Activated CD4-positive, alpha-beta T cell treated with anti-CD3 and anti-CD28 coated beads, Interleukin-2, amount 50 U/mL, for 1 hour (primary cell): ENCODE results near the gene COG7.

Source experiments
- DNase-seq: peaks from one replicate; pipeline ENCODE4 v3.0.0-alpha.2; 2020

The COG7 gene

GRCh38 chr16:23355106-23355670 is 97.8 kb downstream of the COG7 start:
- no peak for DNase-seq

DNA sequence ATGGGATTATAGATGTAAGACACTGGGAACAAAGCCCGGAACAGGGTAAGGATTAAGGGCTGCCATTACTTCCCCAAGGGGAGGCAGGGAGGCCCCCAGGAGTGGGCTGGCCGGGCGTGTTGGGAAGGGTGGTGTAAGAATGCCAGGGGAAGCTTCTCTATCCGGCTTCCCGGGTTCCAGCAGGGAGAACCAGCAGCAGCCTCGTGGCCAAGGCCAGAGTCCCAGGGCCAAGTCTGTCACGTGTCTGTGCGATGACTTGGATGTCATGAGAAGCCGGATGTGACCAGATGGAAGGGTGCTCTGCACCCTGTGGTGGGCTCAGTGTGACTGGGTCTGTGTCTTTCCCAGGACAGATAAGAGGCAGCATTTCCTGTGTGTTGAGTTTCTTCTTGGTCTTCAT is 98.7 kb downstream of the COG7 start:
- no peak for DNase-seq

DNA sequence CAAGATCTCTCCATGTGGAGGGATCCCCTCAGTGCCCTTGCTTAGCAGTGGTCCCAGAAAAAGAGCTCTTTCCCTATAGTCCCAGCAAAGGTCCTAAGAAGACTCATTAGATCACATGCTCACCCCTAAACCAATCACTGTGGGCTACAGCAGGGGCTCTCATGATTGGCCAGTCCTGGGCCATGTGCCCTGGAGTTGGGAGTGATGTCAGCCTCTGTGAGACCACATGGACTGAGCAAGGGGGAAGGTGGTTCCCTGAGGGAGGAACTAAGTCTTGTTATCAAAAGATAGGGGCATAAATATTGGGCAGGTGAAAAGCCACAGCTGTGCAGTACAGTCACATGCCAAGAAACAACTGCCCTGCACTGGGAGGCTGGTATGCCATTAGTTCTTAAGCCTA is 99.5 kb downstream of the COG7 start:
- DNase-seq: no peak

DNA sequence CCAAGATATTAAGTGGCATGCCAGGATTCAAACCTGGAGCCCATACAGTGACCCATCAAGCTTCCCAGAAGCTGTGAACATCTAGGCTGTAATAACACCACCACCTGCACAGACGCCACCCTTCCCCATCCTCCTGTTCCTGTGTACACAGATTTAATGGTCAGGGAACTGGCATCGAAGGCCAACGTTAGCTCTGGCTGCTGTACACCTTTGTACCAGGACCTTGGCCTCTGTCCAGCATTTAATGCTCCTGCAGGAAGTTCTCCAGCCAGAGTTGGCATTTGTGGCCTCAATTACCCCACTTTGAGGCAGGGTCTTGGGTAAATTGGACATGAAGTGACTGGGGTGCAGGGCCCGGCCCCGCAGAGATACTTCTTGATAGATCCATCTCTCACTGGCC is 101.6 kb downstream of the COG7 start:
- no peak for DNase-seq

DNA sequence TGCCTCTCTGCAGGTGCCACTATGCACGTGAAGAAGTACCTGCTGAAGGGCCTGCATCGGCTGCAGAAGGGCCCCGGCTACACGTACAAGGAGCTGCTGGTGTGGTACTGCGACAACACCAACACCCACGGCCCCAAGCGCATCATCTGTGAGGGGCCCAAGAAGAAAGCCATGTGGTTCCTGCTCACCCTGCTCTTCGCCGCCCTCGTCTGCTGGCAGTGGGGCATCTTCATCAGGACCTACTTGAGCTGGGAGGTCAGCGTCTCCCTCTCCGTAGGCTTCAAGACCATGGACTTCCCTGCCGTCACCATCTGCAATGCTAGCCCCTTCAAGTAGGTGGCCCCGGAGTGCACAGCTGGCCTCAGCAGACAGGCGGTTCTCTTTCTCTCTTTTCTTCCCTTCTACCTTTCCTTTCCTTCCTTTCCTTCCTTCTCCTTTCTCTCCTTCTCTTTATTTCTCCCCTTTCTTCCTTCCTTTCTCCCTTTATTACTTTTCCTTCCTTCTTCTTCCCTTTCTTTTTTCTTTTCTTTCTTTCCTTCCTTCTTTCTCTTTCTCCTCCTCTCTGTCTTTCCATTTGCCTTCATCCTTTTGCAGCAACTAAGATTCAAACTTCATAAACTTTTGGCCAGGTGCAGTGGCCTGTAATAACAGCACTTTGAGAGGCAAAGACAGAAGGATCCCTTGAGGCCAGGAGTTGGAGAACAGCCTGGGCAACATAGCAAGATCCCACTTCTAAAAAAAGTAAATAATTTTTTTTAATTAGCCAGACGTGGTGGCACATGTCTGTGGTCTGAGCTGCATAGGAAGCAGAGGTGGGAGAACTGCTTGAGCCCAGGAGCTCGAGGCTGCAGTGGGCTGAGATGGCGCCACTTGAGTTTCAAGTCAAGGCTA is 104.2 kb downstream of the COG7 start:
- no peak for DNase-seq

DNA sequence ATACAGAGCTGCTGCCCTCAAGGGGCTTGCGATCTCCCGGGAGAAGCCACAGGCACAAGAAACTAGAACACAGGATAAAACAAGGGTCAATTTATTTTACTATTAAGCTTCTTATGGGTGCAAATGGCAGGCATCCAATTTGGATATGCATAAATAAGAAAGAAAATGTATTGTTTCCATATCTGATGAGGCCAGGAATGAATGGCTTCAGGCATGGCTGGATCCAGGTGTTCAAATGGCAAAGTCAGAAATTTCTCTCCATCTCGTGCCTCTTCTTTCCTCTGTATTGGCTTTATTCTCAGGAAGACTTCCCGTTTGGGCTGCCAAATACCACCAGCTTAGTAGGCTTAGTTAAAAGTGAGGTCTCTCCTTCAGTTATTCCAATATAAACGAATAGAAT is 107.8 kb downstream of the COG7 start:
- no peak for DNase-seq

GRCh38 chr16:23343643-23344612 is 109.1 kb downstream of the COG7 start:
- no peak for DNase-seq

- no peak for DNase-seq
Observed at GRCh38 chr16:23342083-23342640, 110.8 kb downstream of the COG7 start.

GRCh38 chr16:23339787-23340186 is 113.2 kb downstream of the COG7 start:
- no peak for DNase-seq
